ENCODE measurements around the gene PDE2A.
A peak's percentile ranks its signal among the peaks of the same experiment; 100 is the strongest.

Gene PDE2A

GRCh38 chr11:72658989-72659640 lies 15.1 kb downstream of the PDE2A start:
- DNase-seq (ENCODE audit: low read depth), result no peak

GRCh38 chr11:72657411-72658100 lies 16.7 kb downstream of the PDE2A start:
- DNase-seq (ENCODE audit: low read depth), result no peak

DNA sequence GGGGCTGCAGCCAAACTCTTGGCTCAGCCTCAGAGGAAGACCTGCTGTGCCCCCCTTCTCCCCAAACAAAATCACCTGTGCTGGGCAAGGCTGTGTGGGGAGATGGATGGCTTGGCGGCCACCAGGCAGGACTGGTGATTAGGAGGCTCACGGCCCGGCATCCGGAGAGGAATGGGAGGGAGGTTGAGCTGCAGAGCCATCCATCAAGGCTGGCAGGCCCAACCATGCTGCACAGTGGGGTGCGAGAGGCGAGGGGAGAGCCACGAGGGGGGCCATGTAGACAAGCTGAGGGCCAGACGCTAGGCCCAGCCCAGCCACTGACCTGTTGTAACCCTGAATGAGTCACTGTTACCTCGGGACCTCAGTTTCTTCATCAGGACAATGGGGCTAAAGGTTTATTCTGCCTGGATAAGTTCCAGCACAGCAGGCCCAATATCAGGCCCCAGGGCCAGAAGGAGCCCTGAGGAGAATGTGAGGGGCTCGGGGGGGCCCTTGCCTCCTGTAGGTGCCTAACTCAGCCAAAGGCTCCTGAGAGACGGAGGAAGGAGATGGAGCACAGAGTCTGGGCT lies 18.2 kb downstream of the PDE2A start:
- no peak for DNase-seq (ENCODE audit: low read depth)

- no peak for DNase-seq (ENCODE audit: low read depth)
These were observed 19.2 kb downstream of the PDE2A start for GRCh38 chr11:72655014-72655413.

DNA sequence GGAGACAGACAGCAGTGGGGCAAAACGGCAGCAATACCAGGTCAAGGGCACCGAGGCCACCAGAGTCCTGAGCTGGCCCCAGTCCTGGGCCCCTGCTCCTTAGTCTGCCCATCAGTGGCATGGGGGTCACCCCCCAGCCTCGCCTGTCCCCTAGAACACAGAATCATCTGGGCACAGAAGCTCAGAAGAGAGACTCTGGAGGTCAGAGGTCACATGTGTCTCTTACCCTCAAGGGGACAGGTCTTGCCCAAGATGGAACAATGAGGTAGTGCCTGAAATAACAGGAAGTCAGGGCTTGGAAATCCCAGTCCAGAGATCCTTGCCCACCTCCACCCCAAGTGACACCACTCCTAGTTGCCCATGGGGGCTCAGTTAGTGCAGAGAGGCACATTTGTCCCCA lies 20.6 kb downstream of the PDE2A start:
- no peak for DNase-seq (ENCODE audit: low read depth)

DNA sequence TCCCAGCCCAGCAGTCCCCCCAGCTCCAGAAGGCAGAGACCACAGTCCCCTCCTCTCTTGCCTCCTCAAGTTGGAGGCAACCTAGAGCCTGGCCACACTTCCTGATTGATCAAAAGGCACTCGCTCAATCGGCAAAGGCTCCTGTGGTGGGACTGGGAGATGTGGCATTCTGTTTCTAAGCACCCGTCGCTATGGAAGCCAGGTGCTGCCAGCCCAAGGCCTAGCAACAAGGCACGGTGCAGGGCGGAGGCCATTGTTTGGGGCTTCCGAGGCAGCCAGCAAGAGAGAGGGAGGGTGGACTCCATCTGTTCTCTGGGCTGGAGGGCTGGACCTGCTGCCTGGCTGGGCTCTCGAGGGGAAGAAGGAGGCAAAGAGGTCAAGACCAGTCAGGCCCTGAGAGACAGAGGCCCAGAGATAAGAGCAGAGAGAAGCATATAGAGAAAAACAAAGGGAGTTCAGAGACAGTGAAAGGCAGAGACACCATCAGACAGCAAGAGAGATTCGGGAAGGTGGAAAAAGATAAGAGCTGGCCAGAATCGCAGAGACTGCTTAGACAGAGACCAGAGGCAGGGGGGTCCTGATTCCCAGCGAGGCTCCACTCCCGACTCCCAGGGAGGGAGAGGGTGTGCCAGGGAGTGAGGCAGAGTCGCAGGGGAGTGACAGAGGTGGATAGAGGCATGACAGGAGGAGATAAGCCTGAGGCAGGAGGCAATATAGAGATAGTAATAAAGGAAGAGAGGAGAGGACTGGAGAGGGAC lies 21.2 kb downstream of the PDE2A start:
- no peak for DNase-seq (ENCODE audit: low read depth)

GRCh38 chr11:72652133-72652532 lies 22.1 kb downstream of the PDE2A start:
- no peak for DNase-seq (ENCODE audit: low read depth)

DNA sequence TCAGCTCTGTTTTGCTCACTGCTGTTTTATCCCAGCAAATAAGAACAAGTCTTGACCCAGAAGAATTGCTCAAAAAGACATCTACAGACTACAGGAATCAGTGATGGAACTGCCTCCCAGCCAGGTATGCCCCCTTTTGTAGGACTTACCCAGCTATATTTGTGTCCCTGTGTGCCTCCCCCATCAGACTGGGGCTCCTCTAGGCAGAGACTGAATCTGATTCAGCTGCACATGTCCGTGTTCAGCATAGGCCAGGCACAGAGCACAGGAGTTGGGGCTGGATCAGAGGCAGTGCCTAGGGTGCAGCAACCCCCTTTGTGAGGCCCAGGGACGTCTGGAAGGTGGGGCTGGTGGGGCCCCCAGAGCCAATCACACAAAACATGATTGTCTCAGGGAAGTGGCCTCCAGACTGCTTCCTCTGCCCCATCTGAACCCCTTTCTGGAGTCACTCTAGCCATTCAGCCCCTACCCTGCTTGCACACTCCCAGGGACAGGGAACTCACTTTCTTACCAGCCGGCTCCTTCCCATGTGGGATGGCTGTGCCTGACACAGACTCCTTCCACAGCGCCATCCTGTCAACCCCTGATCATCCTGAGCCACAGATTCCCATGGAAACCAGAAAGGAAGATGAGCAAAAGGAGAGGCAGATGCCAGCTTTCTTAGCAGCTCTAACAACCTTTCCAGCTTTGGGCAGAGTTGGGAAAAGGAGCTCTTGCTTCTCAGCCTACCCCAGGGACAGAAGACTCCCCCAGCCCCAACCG lies 24.8 kb downstream of the PDE2A start:
- no peak for DNase-seq (ENCODE audit: low read depth)

- DNase-seq (ENCODE audit: low read depth), result no peak
These were observed 25.7 kb downstream of the PDE2A start for GRCh38 chr11:72648384-72649136.

GRCh38 chr11:72647882-72648281 lies 26.3 kb downstream of the PDE2A start:
- DNase-seq (ENCODE audit: low read depth), result no peak

- no peak for DNase-seq (ENCODE audit: low read depth)
These were observed 27.8 kb downstream of the PDE2A start for GRCh38 chr11:72646472-72646871.

DNA sequence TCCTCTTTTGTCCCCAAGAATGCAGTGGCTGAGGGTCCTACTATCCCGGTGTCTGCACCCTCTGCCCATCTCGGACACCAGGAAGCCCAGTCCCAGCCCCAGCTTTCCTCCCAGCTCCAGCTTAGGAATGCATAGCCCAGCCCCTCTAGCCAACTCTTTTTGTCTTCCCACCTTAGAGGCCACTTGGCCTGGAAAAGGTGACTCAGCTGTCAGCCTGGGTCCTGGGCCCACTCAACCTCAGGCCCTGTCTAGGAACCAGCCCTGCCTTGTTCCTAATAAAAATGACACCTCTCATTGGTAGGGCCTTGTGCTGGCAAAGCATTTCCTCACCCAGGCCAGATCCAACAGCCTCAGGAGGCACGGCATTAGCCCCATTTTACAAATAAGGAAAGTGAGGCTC lies 28.2 kb downstream of the PDE2A start:
- no peak for DNase-seq (ENCODE audit: low read depth)

DNA sequence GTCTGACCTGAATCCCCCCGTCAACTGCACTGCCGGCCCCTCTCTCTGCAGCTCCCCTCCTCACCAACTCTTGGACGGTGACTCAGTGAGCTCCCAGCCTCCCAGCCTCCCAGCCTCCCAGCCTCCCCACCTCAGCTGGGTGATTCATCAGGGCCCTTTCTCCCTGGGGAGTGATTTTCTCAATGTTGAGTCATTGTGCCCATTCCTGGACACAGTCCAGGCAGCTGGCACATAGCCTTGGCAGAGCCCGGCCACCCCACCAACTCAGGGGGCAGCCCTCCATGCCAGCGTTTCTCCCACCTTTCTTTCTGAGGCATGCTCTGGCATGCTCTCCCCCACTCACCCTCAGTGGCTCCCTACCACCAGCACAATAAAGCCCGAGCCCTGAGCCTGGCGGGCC lies 30.7 kb downstream of the PDE2A start:
- no peak for DNase-seq (ENCODE audit: low read depth)

DNA sequence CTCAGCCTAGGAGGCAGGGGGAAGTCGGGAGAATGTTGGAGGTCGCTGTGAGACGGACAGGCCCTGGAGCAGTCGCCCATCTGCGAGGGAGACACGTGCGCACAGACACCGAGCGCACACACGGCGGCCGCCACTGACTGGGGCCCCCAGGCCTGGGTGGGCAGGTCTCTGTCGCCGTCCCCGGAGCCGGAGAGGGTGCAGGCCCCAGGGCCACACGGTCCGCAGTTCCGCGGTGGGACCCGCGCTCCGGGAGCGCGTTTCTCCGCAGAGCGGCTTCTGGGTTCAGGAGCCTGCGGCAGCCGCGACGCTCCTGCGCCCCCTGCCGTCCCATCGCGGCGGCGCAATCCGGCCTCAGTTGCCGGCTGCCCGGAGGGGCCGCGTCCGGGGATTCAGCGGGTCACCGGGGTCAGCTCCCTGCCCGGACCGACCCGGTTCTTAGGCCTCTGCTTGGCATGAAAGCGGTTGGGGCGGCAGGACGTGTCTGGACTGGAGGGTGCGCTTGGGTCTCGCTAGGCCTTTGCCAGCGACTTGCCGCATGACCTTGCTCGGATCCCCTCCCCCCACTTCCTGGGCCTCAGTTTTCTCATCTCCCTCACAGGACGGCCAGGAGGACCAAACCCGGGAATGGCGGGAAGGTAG lies 31.2 kb downstream of the PDE2A start:
- DNase-seq (ENCODE audit: low read depth), result peak; percentile 14

GRCh38 chr11:72642043-72642883 lies 32.0 kb downstream of the PDE2A start:
- no peak for DNase-seq (ENCODE audit: low read depth)

GRCh38 chr11:72641522-72642042 lies 32.6 kb downstream of the PDE2A start:
- DNase-seq (ENCODE audit: low read depth), result no peak

GRCh38 chr11:72639502-72640375 lies 34.5 kb downstream of the PDE2A start:
- no peak for DNase-seq (ENCODE audit: low read depth)

DNA sequence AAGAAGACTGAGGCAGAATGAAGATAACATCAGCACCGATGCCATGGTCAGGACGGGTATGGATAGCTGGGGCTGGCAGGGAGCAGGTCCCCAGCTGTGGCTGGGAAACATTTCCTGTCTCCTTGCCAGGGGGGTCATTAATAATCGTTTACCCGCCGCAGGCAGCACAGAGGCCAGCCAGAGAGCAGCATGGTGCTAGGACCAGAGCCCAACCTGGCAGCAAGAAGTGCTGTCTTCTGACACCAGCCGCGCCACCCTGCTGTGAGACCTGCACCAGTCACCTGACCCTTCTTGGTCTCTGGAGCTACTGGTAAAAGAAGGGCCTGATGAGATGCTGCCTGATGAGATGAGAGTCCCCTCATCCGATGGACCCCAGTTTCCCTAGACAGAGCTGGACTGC lies 36.3 kb downstream of the PDE2A start:
- DNase-seq (ENCODE audit: low read depth), result no peak

GRCh38 chr11:72637198-72637597 lies 37.0 kb downstream of the PDE2A start:
- DNase-seq (ENCODE audit: low read depth), result no peak
